Neural cell (in vitro differentiated cells): ENCODE measurements around the gene ACKR4.

Experiments used
- TF ChIP-seq, protein P1 (sequence below): fragments of 450-650 bp; IDR thresholded peaks from 2 replicates; pipeline ENCODE4 v1.5.1; 2014; ENCODE audit warnings: antibody characterized with exemption, mild to moderate bottlenecking, moderate library complexity; ENCODE audit not compliant: poor library complexity, severe bottlenecking
- TF ChIP-seq, protein P2 (sequence below): IDR thresholded peaks from 2 replicates; pipeline ENCODE4 v1.6.1; 2012; ENCODE audit warnings: borderline replicate concordance

DNA sequence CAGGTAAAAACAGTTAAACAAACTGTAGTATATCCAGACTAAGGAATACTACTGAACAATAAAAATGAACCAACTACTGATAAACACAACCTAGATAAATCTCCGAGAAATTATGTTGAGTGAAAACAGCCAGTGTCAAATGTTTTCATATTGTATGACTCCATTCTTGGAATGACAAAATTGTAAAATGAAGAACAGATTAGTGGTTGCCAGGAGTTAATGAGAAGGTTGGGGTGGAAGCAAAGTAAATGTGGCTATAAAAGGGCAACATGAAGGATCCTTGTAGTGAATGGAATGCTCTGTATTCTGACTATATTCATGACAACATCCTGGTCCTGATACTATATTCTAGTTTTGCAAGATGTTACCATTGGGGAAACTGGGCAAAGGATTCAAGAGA is 27.5 kb upstream of the ACKR4 start:
- TF ChIP-seq, protein P1, sequence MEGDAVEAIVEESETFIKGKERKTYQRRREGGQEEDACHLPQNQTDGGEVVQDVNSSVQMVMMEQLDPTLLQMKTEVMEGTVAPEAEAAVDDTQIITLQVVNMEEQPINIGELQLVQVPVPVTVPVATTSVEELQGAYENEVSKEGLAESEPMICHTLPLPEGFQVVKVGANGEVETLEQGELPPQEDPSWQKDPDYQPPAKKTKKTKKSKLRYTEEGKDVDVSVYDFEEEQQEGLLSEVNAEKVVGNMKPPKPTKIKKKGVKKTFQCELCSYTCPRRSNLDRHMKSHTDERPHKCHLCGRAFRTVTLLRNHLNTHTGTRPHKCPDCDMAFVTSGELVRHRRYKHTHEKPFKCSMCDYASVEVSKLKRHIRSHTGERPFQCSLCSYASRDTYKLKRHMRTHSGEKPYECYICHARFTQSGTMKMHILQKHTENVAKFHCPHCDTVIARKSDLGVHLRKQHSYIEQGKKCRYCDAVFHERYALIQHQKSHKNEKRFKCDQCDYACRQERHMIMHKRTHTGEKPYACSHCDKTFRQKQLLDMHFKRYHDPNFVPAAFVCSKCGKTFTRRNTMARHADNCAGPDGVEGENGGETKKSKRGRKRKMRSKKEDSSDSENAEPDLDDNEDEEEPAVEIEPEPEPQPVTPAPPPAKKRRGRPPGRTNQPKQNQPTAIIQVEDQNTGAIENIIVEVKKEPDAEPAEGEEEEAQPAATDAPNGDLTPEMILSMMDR: no peak
- TF ChIP-seq, protein P2, sequence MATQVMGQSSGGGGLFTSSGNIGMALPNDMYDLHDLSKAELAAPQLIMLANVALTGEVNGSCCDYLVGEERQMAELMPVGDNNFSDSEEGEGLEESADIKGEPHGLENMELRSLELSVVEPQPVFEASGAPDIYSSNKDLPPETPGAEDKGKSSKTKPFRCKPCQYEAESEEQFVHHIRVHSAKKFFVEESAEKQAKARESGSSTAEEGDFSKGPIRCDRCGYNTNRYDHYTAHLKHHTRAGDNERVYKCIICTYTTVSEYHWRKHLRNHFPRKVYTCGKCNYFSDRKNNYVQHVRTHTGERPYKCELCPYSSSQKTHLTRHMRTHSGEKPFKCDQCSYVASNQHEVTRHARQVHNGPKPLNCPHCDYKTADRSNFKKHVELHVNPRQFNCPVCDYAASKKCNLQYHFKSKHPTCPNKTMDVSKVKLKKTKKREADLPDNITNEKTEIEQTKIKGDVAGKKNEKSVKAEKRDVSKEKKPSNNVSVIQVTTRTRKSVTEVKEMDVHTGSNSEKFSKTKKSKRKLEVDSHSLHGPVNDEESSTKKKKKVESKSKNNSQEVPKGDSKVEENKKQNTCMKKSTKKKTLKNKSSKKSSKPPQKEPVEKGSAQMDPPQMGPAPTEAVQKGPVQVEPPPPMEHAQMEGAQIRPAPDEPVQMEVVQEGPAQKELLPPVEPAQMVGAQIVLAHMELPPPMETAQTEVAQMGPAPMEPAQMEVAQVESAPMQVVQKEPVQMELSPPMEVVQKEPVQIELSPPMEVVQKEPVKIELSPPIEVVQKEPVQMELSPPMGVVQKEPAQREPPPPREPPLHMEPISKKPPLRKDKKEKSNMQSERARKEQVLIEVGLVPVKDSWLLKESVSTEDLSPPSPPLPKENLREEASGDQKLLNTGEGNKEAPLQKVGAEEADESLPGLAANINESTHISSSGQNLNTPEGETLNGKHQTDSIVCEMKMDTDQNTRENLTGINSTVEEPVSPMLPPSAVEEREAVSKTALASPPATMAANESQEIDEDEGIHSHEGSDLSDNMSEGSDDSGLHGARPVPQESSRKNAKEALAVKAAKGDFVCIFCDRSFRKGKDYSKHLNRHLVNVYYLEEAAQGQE: no peak
